Measurements from ENCODE around the gene EMP1. TPM values are rescaled to one million over a fixed set of nuclear protein-coding genes. Genes with fewer than 3 reads are reported as not detected.

EMP1 gene
- total and polyA plus RNA-seq, 2 experiments from 2014 or later: 0.07 to 0.39 TPM

DNA sequence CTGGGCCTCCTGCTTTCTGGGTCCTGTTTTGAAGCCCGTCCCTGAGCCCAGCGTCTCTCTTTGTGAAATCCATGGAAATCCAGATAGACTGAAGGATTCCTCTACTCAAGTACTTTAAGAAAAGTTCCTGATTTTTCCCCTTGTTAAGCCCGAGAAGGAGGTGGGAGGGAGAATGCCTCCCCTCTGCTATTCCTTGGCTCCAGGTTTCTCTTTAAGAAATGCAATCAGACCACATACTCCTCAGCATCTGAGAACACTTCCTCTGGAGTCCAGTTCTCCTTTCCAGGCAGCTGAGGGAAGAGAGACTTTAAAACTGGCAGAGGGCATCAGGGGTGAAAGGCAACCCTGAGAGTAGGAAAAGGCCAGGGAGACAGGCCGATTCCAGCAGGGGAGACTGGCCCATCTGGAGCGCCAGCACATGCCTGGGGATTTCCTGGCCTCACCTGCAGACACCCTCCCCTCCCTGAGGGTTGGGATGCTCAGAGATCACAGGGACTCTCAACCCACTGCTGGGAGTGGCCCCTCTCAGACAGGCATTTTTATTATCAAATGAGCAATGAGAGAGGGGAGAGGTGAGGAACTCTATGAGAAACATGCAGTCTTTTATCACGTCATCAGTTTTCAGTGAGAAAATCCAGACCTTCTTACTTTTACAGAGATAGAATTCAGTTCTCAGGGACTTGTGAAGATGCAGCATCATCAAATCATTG is 2.0 kb upstream of the EMP1 start:
- Histone ChIP-seq H3K79me2 (replicated peaks; ENCODE audit: insufficient read depth) (no peaks in the 10 kb centered on the region), H3K9me2 (ENCODE audit: insufficient read depth) (peaks cover 4% of the 10 kb centered on the region; the same call in 1 of the 2 replicates), H3K4me1 (ENCODE audit: insufficient read depth) (peaks cover 33% of the 10 kb centered on the region), H3F3A (replicated peaks; ENCODE audit: low read depth) (no peaks in the 10 kb centered on the region), H4K20me1 (replicated peaks; ENCODE audit: insufficient read depth) (no peaks in the 10 kb centered on the region), H3K36me3 (ENCODE audit: insufficient read depth) (no peaks in the 10 kb centered on the region), H3K27ac (ENCODE audit: low read depth) (no peak overlapping the region), H3K4me3 (no peak overlapping the region), H3K4me2 (no peak overlapping the region), H2AFZ (peak overlapping the region; percentile 95), H3K27me3 (ENCODE audit: insufficient read depth) (no peaks in the 10 kb centered on the region)
- H3K36me3 Mint-ChIP-seq (ENCODE audit: low read depth): no peaks in the 10 kb centered on the region
- DNase-seq (ENCODE audit: low spot score): no peak
- no peaks in the 10 kb centered on the region for H3K9me3 Mint-ChIP-seq
- H3K27me3 Mint-ChIP-seq (ENCODE audit: insufficient read depth, low read depth, poor library complexity): peaks cover 11% of the 10 kb centered on the region
- peak; percentile 65 for ATAC-seq
- peaks cover 41% of the 10 kb centered on the region for H3K4me1 Mint-ChIP-seq
- no peak overlapping the region for H3K27ac Mint-ChIP-seq
- no peak overlapping the region for H3K4me3 Mint-ChIP-seq
- TF ChIP-seq POLR2AphosphoS5 (IDR thresholded peaks at IDR 0.05; ENCODE audit: low read depth): no peak
- TF ChIP-seq EZH2phosphoT487 (IDR thresholded peaks at IDR 0.05; ENCODE audit: unreplicated experiment): no peak
- TF ChIP-seq ZNF114 (CRISPR knock-in tag; IDR thresholded peaks at IDR 0.05): no peak
- TF ChIP-seq CREB1 (CRISPR knock-in tag; IDR thresholded peaks at IDR 0.05; ENCODE audit: low read depth): no peak
- TF ChIP-seq, protein P1, sequence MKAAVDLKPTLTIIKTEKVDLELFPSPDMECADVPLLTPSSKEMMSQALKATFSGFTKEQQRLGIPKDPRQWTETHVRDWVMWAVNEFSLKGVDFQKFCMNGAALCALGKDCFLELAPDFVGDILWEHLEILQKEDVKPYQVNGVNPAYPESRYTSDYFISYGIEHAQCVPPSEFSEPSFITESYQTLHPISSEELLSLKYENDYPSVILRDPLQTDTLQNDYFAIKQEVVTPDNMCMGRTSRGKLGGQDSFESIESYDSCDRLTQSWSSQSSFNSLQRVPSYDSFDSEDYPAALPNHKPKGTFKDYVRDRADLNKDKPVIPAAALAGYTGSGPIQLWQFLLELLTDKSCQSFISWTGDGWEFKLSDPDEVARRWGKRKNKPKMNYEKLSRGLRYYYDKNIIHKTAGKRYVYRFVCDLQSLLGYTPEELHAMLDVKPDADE (IDR thresholded peaks at IDR 0.05): no peak
- TF ChIP-seq, protein P2, sequence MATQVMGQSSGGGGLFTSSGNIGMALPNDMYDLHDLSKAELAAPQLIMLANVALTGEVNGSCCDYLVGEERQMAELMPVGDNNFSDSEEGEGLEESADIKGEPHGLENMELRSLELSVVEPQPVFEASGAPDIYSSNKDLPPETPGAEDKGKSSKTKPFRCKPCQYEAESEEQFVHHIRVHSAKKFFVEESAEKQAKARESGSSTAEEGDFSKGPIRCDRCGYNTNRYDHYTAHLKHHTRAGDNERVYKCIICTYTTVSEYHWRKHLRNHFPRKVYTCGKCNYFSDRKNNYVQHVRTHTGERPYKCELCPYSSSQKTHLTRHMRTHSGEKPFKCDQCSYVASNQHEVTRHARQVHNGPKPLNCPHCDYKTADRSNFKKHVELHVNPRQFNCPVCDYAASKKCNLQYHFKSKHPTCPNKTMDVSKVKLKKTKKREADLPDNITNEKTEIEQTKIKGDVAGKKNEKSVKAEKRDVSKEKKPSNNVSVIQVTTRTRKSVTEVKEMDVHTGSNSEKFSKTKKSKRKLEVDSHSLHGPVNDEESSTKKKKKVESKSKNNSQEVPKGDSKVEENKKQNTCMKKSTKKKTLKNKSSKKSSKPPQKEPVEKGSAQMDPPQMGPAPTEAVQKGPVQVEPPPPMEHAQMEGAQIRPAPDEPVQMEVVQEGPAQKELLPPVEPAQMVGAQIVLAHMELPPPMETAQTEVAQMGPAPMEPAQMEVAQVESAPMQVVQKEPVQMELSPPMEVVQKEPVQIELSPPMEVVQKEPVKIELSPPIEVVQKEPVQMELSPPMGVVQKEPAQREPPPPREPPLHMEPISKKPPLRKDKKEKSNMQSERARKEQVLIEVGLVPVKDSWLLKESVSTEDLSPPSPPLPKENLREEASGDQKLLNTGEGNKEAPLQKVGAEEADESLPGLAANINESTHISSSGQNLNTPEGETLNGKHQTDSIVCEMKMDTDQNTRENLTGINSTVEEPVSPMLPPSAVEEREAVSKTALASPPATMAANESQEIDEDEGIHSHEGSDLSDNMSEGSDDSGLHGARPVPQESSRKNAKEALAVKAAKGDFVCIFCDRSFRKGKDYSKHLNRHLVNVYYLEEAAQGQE (IDR thresholded peaks at IDR 0.05; ENCODE audit: unreplicated experiment): no peak
- TF ChIP-seq, protein P3, sequence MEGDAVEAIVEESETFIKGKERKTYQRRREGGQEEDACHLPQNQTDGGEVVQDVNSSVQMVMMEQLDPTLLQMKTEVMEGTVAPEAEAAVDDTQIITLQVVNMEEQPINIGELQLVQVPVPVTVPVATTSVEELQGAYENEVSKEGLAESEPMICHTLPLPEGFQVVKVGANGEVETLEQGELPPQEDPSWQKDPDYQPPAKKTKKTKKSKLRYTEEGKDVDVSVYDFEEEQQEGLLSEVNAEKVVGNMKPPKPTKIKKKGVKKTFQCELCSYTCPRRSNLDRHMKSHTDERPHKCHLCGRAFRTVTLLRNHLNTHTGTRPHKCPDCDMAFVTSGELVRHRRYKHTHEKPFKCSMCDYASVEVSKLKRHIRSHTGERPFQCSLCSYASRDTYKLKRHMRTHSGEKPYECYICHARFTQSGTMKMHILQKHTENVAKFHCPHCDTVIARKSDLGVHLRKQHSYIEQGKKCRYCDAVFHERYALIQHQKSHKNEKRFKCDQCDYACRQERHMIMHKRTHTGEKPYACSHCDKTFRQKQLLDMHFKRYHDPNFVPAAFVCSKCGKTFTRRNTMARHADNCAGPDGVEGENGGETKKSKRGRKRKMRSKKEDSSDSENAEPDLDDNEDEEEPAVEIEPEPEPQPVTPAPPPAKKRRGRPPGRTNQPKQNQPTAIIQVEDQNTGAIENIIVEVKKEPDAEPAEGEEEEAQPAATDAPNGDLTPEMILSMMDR (conservative IDR thresholded peaks at IDR 0.05; ENCODE audit: low read depth in 2 of 2): no peak
- TF ChIP-seq STAT1 (IDR thresholded peaks at IDR 0.05; ENCODE audit: unreplicated experiment): no peak
- no peak for TF ChIP-seq JUNB (IDR thresholded peaks at IDR 0.05; ENCODE audit: unreplicated experiment)
- no peak for TF ChIP-seq EZH2 (IDR thresholded peaks at IDR 0.05; ENCODE audit: low read depth, unreplicated experiment)
- no peak for TF ChIP-seq NANOG (IDR thresholded peaks at IDR 0.05; ENCODE audit: borderline replicate concordance)
- no peak for TF ChIP-seq ZNF331 (CRISPR knock-in tag; IDR thresholded peaks at IDR 0.05; ENCODE audit: low read depth)
- TF ChIP-seq, protein P4, sequence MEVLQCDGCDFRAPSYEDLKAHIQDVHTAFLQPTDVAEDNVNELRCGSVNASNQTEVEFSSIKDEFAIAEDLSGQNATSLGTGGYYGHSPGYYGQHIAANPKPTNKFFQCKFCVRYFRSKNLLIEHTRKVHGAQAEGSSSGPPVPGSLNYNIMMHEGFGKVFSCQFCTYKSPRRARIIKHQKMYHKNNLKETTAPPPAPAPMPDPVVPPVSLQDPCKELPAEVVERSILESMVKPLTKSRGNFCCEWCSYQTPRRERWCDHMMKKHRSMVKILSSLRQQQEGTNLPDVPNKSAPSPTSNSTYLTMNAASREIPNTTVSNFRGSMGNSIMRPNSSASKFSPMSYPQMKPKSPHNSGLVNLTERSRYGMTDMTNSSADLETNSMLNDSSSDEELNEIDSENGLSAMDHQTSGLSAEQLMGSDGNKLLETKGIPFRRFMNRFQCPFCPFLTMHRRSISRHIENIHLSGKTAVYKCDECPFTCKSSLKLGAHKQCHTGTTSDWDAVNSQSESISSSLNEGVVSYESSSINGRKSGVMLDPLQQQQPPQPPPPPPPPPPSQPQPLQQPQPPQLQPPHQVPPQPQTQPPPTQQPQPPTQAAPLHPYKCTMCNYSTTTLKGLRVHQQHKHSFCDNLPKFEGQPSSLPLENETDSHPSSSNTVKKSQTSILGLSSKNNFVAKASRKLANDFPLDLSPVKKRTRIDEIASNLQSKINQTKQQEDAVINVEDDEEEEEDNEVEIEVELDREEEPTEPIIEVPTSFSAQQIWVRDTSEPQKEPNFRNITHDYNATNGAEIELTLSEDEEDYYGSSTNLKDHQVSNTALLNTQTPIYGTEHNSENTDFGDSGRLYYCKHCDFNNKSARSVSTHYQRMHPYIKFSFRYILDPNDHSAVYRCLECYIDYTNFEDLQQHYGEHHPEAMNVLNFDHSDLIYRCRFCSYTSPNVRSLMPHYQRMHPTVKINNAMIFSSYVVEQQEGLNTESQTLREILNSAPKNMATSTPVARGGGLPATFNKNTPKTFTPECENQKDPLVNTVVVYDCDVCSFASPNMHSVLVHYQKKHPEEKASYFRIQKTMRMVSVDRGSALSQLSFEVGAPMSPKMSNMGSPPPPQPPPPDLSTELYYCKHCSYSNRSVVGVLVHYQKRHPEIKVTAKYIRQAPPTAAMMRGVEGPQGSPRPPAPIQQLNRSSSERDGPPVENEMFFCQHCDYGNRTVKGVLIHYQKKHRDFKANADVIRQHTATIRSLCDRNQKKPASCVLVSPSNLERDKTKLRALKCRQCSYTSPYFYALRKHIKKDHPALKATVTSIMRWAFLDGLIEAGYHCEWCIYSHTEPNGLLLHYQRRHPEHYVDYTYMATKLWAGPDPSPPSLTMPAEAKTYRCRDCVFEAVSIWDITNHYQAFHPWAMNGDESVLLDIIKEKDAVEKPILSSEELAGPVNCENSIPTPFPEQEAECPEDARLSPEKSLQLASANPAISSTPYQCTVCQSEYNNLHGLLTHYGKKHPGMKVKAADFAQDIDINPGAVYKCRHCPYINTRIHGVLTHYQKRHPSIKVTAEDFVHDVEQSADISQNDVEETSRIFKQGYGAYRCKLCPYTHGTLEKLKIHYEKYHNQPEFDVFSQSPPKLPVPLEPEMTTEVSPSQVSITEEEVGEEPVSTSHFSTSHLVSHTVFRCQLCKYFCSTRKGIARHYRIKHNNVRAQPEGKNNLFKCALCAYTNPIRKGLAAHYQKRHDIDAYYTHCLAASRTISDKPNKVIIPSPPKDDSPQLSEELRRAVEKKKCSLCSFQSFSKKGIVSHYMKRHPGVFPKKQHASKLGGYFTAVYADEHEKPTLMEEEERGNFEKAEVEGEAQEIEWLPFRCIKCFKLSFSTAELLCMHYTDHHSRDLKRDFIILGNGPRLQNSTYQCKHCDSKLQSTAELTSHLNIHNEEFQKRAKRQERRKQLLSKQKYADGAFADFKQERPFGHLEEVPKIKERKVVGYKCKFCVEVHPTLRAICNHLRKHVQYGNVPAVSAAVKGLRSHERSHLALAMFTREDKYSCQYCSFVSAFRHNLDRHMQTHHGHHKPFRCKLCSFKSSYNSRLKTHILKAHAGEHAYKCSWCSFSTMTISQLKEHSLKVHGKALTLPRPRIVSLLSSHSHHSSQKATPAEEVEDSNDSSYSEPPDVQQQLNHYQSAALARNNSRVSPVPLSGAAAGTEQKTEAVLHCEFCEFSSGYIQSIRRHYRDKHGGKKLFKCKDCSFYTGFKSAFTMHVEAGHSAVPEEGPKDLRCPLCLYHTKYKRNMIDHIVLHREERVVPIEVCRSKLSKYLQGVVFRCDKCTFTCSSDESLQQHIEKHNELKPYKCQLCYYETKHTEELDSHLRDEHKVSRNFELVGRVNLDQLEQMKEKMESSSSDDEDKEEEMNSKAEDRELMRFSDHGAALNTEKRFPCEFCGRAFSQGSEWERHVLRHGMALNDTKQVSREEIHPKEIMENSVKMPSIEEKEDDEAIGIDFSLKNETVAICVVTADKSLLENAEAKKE (CRISPR knock-in tag; IDR thresholded peaks at IDR 0.05): no peak

All from GM23338 (cell line).